8988T (cell line): ENCODE results near the gene TRPM3.
A peak's percentile ranks its signal among the peaks of the same experiment; 100 is the strongest.

Experiments used
- DNase-seq: peaks from one replicate; pipeline ENCODE4 v3.0.0; 2011

TRPM3 gene

DNA sequence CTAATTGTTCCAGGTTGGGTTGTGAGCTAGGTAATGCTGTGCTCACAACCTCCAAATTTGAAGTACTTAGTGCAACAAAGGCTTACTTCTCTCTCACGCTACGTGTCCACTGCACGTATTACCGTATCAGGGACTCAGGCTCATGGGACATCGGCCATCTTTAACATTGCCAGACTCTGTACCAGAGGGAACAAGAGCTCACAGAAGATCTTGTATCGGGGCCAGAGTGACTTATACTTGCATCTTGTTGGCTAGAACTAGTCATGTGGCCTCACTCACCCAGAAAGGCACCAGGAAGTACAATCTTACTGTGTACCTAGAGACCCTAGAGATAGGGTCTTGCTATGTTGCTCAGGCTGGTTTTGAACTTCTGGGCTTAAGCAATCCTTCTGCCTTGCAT, 625.9 kb downstream of the TRPM3 start:
- DNase-seq: no peak

DNA sequence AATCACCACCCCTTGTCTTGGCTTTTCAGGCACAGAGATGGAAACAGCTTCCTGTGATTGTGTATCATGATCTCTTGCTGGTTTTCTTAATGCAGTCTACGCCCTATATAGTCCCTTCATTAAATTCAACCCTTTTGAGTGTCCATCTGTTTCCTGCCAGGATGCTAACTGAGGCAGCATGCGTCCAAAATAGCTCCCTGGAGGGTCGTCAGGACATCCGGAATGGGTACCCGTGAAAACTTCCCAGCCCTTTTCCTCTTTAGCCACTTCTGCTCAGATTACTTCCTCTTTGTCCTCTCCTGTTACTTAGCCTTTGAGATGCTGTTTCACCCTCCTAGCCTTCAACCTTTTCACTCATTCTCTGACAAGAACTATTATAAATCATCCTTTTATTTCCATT, 627.2 kb downstream of the TRPM3 start:
- DNase-seq: no peak

DNA sequence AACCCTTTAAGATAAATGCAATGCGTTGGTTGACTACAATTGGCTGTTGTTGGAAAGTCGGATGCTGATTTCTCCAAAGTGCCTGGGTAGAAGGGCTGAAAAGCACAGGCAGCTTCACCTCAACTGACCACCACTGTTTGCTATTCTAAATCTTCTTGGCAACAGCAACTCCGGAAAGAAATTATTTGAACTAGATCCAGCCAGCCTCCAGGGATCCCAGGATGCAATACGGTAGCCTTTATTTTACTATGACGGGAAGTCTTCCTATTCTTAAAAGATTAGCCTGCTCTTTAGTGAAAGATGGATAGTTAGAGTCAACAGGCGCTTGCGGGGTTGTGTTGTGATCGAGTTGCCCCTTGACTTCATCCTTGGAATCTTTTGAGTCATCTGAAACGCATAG, 628.4 kb downstream of the TRPM3 start:
- DNase-seq: no peak

DNA sequence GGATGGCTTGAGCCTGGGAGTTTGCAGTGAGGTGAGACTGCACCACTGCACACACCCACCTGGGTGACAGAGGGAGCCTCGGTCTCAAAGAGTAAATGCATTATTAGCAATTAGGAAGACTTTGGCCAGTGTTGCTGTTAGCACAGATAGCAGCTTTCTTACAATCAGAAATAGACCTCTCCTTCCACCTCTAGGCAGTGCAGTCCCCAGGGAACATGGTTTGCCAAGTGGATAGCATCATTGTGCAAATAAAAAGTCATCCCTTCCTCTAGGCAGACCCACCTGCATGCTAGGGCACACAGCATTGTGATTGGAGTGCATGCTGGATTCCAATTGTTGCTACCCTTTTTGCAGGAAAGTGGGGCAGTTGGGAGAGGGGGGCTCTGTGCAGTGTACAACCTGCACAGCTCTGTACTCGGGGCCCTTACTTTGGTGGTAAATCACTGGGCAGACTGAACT, 629.1 kb downstream of the TRPM3 start:
- no peak for DNase-seq

GRCh38 chr9:70491426-70492318, 629.7 kb downstream of the TRPM3 start:
- no peak for DNase-seq

- no peak for DNase-seq
Measured at GRCh38 chr9:70490478-70490877, 630.9 kb downstream of the TRPM3 start.

- no peak for DNase-seq
Measured at GRCh38 chr9:70488793-70489105, 632.7 kb downstream of the TRPM3 start.

GRCh38 chr9:70488098-70488792, 633.2 kb downstream of the TRPM3 start:
- no peak for DNase-seq

GRCh38 chr9:70486127-70486526, 635.3 kb downstream of the TRPM3 start:
- DNase-seq: no peak

GRCh38 chr9:70485273-70485858, 636.1 kb downstream of the TRPM3 start:
- DNase-seq: no peak

GRCh38 chr9:70484232-70485130, 636.9 kb downstream of the TRPM3 start:
- DNase-seq: peak; percentile 49

DNA sequence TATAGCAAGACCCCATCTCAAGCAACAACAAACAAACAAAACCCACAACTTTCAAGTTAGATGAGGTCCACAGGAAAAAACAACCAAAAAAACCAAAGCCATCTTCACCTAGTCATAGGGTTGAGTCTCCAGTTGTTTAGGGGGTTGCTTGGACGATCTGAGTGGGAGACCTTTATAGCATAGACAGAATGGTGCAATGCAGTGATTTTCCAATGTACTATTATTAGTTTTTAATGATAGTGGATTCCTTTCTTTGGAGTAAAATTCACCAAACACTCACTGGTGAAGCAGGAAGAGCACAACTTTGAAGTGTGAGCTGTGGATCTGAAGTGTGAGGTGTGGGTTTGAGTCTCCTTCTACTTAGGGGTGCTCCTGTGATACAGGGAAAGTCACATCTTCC, 640.0 kb downstream of the TRPM3 start:
- DNase-seq: no peak

GRCh38 chr9:70480405-70480980, 640.9 kb downstream of the TRPM3 start:
- no peak for DNase-seq

- DNase-seq: no peak
Measured at GRCh38 chr9:70479880-70480291, 641.5 kb downstream of the TRPM3 start.
